HG02588 (cell line): ENCODE data around the gene AMPD2.
A peak's percentile ranks its signal among the peaks of the same experiment; 100 is the strongest.

Experiments
- ATAC-seq: cut with Tn5 transposase; IDR thresholded peaks from one replicate; pipeline ENCODE4 v1.9.1; 2021; ENCODE audit warnings: mild to moderate bottlenecking, moderate library complexity; ENCODE audit not compliant: unreplicated experiment

AMPD2 gene

GRCh38 chr1:109619576-109620400 is at the start of gene AMPD2, which contains the start of gene GNAT2:
Gene AMPD2, plus strand, starts transcription at chr1:109619837. Its CDS starts 1,339 bp downstream, at chr1:109621176.
Gene GNAT2, minus strand, starts transcription at chr1:109619616. Its CDS starts 6,746 bp downstream, at chr1:109612870.
- ATAC-seq: peak; percentile 47

GRCh38 chr1:109570414-109570813 is 49.2 kb upstream of the AMPD2 start:
- no peak for ATAC-seq

GRCh38 chr1:109573785-109574184 is 45.9 kb upstream of the AMPD2 start:
- ATAC-seq: no peak

- no peak for ATAC-seq
These were observed 40.6 kb upstream of the AMPD2 start for GRCh38 chr1:109578947-109579443.

- no peak for ATAC-seq
These were observed 40.1 kb upstream of the AMPD2 start for GRCh38 chr1:109579491-109579890.

- ATAC-seq: no peak
These were observed 37.6 kb upstream of the AMPD2 start for GRCh38 chr1:109582021-109582420.

GRCh38 chr1:109584766-109585165 is 34.9 kb upstream of the AMPD2 start:
- no peak for ATAC-seq

GRCh38 chr1:109586055-109586454 is 33.6 kb upstream of the AMPD2 start:
- ATAC-seq: no peak

- no peak for ATAC-seq
These were observed 30.5 kb upstream of the AMPD2 start for GRCh38 chr1:109589177-109589576.

- ATAC-seq: no peak
These were observed 30.0 kb upstream of the AMPD2 start for GRCh38 chr1:109589679-109590078.

- ATAC-seq: no peak
These were observed 26.7 kb upstream of the AMPD2 start for GRCh38 chr1:109592916-109593315.

- no peak for ATAC-seq
These were observed 24.1 kb upstream of the AMPD2 start for GRCh38 chr1:109595531-109595930.

- no peak for ATAC-seq
These were observed 21.5 kb upstream of the AMPD2 start for GRCh38 chr1:109598156-109598555.

- no peak for ATAC-seq
These were observed 21.0 kb upstream of the AMPD2 start for GRCh38 chr1:109598655-109599054.

- no peak for ATAC-seq
These were observed 16.4 kb upstream of the AMPD2 start for GRCh38 chr1:109603229-109603628.

- ATAC-seq: no peak
These were observed 14.3 kb upstream of the AMPD2 start for GRCh38 chr1:109605381-109605780.

GRCh38 chr1:109609881-109610280 is 9.8 kb upstream of the AMPD2 start:
- no peak for ATAC-seq

GRCh38 chr1:109610609-109611307 is 8.9 kb upstream of the AMPD2 start:
- no peak for ATAC-seq

GRCh38 chr1:109611308-109611990 is 8.2 kb upstream of the AMPD2 start:
- no peak for ATAC-seq

GRCh38 chr1:109613361-109614147 is 6.1 kb upstream of the AMPD2 start:
- no peak for ATAC-seq

- no peak for ATAC-seq
These were observed 3.8 kb upstream of the AMPD2 start for GRCh38 chr1:109615879-109616278.
